Embryonic facial prominence (tissue), 1 donor: ENCODE data around the gene PIK3AP1.
"Not testable (repeated sequence)": the region's sequence is repeated elsewhere in the genome, so short reads cannot be mapped to it uniquely, and the experiment has no call there.

Source experiments
- DNase-seq: peaks from one replicate; pipeline ENCODE4 v3.0.0-alpha.2; 2016; ENCODE audit errors: extremely low spot score

Gene PIK3AP1

GRCh38 chr10:96578022-96578421, 142.3 kb downstream of the PIK3AP1 start:
- no peak for DNase-seq

GRCh38 chr10:96577069-96577468, 143.2 kb downstream of the PIK3AP1 start:
- no peak for DNase-seq

- no peak for DNase-seq
Measured at GRCh38 chr10:96576277-96576980, 143.9 kb downstream of the PIK3AP1 start.

- DNase-seq = not testable (repeated sequence)
Measured at GRCh38 chr10:96574564-96574963, 145.8 kb downstream of the PIK3AP1 start.

- no peak for DNase-seq
Measured at GRCh38 chr10:96573036-96573435, 147.3 kb downstream of the PIK3AP1 start.

- DNase-seq = no peak
Measured at GRCh38 chr10:96570983-96571964, 149.0 kb downstream of the PIK3AP1 start.

- no peak for DNase-seq
Measured at GRCh38 chr10:96570511-96570910, 149.8 kb downstream of the PIK3AP1 start.

- DNase-seq = no peak
Measured at GRCh38 chr10:96568402-96568801, 151.9 kb downstream of the PIK3AP1 start.

GRCh38 chr10:96565774-96566173, 154.5 kb downstream of the PIK3AP1 start:
- no peak for DNase-seq

GRCh38 chr10:96560966-96561887, 159.1 kb downstream of the PIK3AP1 start:
- no peak for DNase-seq

GRCh38 chr10:96560489-96560888, 159.8 kb downstream of the PIK3AP1 start:
- DNase-seq = no peak

GRCh38 chr10:96556003-96556402, 164.3 kb downstream of the PIK3AP1 start:
- DNase-seq = no peak

GRCh38 chr10:96555330-96555729, 165.0 kb downstream of the PIK3AP1 start:
- no peak for DNase-seq

- no peak for DNase-seq
Measured at GRCh38 chr10:96548589-96548988, 171.7 kb downstream of the PIK3AP1 start.

GRCh38 chr10:96545558-96545957, 174.8 kb downstream of the PIK3AP1 start:
- DNase-seq = not testable (repeated sequence)
